NCI-H345 treated with DMSO at 0.1 percent for 48 hours (cell line): ENCODE results near the gene CMTM1.

ENCODE experiments used
- DNase-seq: peaks from one replicate; lab custom pipeline; 2025; ENCODE audit not compliant: unreplicated experiment; lab: John Stamatoyannopoulos, UW

CMTM1 gene, protein sequence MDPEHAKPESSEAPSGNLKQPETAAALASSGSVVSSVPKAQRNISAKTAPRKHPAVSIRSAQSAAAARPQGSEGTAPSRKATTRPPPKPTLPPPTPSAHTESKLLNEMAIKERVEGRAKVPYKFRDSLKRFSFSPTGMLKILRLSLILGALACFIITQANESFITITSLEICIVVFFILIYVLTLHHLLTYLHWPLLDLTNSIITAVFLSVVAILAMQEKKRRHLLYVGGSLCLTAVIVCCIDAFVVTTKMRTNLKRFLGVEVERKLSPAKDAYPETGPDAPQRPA

DNA sequence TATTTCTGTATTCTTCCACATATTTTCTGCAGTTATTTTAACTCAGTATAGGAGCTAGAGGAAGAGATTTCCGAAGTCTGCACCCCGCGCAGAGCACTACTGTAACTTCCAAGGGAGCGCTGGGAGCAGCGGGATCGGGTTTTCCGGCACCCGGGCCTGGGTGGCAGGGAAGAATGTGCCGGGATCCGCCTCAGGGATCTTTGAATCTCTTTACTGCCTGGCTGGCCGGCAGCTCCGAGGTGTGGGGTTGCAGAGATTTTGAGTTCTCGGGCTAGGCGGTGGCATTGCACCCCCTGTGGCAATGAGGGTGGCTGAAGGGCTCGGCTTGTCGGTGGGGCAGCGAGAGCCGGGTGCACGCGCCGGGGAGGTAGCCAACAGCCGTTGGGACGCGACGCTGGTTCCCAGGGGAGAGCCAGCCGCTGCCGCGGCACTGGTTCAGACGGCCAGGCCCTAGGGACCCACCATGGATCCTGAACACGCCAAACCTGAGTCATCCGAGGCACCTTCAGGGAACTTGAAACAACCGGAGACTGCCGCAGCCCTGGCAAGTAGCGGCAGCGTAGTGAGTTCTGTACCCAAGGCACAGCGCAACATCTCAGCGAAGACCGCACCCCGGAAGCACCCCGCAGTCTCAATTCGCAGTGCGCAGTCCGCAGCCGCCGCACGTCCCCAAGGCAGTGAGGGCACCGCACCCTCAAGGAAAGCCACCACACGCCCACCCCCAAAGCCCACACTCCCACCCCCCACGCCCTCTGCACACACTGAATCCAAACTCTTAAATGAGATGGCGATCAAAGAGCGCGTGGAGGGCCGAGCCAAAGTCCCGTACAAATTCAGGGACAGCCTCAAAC lies at the start of gene CMTM1:
TSS of gene CMTM1 (plus strand) at position 389 of the 851 bp plus-strand sequence. CDS start at position 464, 75 bp downstream.
- no peak for DNase-seq

DNA sequence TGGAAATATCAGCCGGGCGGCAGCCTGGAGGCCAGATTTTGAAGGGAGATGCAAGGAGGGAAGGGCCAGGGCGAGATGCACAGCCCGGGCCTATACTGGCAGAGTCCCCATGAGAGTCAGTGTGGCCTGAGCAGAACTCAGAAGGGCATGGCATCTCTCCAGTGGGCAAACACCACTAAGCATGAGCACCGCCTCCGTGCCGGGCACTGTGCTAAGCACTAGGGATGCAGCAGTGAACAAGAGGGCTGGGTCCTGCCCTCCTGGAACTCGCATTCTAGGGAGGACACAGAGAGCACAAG lies 49.8 kb upstream of the CMTM1 start:
- DNase-seq, result no peak

DNA sequence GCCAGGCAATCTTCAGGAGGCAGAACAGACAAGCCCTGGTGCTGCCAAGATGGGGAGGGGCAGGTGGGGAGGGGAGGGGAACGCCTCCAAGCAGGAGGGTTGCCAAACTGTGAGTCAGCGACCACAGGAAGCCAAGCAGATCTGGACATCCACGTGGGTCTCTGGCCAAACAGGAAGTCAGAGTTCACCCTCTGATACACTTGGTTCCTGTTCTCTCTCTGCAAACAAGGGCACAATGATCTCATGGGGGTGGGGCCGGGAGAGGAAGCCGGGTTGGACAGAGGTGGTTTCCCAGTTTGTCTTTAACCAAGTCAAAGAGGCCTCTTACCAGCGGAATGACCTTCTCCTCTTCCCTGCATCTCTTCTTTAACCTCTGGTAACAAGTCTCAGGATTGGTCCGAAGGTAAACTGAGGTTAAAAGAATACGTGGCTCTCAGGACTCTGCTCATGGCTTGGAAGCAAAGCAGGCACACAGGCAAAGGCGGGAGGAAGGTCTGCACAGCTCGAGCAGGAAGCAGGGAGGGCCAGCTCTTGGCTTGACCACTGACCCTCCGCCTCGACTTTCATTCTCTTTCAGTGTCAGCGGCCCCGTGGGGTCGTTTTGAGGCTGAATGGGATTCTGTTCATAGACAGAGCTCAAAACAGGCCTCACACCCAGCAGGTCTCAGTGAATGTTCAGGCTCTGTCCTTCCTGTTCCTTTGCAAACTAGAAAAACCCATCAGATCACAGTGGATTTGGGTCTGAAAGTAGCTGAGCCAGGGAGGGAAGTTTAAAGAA lies 49.2 kb upstream of the CMTM1 start:
- no peak for DNase-seq

DNA sequence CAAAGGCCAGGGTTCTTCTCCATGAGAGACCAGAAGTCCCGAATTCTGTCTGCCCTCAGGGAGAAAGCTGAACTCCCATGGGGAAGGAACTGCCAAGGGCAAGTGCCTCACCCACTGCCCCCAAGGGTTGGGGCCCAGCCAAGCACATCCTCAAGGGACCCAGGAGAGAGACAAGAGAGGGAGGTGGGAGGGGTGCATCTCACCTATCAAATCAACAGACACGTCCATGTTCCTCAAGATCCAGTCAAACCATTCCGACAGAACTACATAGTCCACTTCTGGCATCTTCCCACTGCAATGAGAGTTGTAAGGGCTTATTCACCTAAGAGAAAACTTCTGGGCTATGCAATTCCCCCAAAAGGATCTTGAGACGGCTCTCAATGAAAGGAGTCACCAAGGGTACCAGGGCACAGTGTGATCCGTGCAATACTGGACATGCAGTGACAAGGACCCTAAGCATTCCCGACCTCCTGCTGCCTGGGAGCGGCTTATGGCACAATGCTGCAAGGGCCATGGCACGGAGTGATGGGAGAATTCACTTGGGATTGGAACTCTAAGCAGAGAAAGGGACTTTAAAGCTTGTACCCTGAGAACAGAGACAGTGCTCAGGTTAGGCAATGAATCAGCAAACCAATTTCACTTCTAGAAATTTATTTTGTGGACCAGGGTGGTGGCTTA lies 48.5 kb upstream of the CMTM1 start:
- no peak for DNase-seq

DNA sequence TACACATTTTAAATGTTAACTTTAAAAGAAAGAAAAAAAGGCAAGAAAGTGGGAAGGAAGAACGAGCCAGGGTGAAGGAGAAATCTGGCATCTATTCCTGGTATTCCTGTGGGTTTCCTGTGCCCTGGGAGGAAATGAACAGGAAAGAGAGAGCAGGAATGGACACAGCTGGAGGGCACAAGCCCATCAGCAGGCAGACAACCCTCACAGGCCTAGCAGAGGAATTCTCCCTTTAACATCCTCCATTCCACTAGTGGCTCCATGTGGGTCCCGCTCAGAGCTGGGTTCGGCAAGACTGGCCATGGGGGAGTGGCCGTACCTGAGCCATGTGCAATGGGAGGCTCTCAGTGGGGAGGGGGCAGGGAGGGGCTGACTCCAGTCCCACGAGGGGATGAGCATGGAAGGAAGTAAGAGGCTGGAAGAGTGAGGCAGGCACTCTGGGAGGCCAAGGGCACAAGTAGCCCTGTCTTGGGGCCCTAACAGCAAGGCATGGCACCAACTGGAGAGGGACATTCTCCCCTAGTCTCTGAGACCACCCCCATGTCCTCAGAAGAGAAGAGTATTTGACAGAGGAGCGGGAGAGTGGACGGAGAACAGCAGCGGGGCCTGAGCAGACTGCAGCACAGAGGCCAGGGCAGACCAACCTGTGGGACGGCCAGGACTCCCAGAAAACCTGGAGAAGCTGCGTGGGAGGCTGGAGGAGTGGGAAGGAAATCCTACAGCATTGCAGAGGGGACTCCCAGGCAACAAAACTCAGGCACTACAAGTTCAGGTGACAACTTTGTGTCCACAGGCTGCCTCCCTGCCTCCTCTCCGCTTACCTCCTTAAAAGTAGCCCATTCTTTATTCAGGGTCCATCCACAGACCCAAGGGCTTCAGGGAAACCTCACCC lies 46.5 kb upstream of the CMTM1 start:
- no peak for DNase-seq

DNA sequence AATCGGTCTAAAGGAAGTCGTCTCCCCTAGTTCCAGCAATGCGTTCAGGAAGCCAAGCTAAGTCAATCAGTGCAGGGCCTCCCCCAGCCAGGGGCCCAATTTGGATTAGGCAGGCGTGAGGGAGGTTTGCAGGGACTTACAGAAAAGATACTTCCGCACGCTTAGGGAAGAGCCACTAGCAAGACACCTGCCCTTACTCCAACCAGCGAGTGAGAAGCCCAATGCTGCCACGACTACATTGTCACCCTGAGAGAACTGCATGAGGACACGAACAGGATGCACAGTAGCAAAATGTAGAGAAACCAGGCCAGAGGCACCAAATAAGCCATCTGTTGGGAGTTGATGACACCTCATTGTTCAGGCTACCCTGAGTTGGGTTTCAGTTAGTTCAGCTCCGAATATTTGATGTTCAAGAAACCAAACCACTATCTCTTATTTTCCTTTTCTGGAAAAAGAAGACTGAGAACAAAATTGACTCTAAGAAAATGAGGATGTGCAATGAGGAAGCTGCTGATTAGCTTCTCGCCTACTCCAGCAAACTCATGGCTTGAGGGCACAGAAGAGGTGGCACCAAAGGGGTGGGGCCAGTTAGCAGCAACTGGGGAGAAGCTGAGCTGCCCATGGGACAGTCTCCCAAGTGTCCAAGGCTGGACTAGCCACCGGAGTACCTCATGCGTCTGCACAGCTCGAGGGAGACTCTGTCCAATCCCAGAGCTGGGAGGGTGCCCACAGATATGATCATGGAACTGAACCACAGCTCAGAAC lies 45.7 kb upstream of the CMTM1 start:
- no peak for DNase-seq

DNA sequence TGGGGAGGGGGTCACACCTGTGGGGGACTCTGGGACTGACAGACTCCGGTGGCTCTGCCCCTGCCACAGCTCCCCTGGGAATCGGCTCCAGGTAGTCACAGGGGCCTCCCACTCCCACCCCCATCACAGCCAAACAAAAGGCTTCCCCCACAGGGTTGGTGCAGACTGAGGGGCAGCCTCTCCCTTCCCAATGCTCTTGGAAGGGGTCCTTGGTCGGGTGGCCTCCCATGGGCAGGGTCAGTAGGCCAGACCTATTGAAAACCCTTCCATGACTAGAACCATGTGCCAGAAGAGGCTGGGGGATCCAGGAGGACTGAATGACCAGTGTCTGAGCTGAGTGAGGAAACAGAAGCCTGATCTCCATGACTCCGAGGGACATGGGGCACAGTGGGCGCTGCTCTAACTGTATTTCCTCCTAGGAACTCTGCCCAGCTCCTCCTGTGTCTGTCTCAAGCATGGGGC lies 45.0 kb upstream of the CMTM1 start:
- DNase-seq, result no peak

DNA sequence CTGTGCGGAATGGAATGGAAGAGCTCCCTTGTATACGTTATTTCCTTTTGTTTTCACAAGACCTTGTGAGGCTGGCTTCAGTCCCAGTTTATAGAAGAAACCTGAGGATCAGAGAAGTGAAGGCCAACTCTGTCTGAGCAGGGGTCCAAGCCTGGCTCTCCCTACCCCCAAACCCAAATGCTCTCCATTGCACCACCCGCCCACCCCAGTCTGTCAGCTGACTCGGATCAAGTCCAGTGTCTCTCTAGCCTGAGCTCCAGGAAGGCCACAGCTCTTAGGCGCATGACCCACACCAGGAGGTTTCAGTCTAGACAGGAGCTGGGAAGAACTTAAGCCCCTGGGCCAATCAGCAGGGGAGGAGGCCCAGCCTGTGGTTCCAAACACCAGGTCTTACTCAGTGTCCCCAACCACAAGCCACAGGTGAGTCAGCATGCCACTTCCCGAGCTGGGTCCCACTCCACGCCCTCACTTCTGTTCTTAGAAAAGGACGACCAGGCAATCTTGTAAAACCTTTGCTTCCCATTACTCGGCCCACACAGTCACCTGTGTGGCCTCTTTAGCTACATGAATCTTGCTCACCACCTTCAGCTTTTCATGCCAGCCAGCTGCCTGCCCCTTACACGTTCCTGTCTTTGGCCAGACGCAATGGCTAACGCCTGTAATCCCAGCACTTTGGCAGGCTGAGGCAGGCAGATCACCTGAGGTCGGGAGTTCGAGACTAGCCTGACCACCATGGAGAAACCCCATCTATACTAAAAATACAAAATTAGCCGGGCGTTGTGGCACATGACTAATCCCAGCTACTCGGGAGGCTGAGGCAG lies 44.1 kb upstream of the CMTM1 start:
- DNase-seq, result no peak

DNA sequence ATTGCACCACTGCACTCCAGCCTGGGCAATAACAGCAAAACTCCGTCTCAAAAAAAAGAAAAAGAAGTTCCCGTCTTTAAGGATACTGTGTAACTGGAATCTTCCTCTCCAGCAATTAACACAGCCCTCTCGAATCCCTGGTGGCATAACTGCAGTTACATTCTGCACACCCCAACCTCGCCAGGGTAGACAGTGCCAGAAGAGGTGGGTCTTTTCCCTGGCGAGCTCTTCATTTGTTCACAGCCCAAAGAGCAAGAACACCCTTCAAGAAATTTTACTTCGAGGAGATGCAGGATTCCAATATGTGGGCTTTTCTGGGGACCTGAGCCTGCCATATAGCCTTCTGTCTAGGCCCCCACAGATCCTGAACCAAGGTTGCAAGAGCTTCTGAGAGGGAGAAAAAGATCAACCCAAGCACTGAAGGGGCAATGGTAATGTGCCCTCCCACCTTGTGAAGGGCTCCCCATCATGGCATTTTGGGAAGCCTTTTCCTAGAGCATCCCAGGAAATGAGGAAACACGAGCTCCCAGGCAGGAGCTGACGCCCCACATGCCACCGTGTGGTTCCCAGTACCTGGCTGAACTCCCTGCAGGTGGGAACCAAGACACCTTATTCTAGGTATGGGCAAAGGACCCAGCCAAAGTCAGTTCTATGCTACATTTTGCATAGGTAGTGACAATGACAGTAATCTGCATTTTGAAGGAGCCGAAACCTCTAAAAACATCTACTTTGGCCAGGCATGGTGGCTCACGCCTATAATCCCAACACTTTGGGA lies 43.2 kb upstream of the CMTM1 start:
- DNase-seq, result no peak

DNA sequence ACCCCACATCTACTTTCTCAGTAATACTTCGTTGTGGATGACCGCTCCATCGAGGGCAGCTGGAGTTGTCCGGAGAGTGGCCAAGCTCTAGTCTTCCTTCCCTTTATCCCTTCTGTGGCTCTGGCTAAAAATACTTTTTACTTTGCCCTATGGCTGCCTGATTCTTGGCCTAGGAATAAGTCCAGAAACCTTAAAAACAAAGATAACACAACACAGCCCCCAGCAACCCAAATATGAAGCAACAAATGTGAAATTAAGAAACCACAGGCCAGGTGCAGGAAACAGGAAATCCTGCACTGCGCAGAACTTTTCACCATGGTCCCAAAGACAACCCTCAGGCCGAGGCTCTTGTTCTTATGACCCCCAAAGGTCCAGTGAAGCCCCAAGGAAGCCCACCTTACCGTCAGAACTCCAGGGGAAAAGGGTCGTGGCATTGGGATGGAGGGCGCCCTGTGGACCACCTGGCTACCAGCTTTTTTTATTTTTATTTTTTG lies 42.3 kb upstream of the CMTM1 start:
- DNase-seq, result no peak

DNA sequence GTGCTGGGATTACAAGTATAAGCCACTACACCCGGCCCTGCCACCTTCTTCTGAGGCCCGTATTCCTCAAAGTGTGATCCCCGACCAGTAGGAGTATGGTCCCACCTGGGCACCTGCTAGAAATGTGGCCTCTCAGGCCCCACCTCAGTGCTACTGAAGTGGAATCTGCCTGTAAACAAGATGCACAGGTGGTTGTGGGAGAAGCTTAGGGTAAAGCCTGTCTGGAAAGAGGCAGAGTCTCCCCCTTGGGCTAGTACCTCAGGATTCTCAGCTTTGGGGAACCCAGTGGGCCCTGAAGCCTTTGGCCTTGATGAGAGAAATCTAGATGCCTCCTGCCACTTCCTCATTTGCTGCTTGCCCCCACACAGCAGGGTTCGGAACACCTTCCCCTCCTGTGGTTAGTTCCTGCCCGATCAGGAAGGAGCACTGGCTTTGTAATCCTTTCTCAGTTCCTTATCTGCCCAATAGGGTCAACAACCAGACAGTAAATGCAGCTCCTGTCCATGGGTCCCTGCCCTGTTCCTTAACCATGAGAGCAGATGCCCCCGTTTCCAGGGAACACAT lies 41.6 kb upstream of the CMTM1 start:
- no peak for DNase-seq

DNA sequence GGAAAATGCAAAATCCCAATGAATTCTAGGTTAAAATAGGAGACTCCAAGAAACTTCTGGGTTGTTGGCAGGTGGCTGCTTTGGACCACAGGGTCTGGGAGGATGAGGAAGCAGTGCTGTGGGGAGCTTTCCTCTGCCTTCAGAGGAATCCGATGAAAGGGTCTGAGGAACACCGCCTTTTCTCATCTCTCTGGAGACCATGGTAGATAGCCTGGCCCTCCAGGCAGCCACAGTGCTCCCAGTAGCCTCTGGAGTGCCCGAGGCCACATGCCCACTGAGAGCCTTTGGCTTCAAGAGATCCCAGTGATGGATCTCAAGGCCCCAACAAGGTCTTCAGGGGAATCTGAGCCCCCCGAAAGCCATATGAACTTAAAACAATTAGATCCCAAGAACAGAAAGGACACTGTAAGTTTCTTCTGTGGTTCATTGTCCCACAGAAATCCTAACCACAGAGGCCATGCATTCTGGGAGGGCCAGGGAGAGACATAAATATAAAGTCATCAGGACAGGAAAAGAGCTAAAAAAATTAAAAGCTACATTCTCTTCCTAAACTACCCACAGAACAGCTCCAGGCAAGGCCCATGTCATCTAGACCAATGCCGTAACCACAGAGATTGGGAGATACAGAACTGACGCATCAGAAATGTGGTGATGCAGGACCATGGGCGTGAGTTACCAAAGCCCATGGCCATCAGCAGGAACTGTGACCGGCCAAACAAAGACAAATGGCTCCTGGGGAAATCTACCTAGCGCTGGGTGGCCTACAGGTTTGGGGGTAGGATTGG lies 40.7 kb upstream of the CMTM1 start:
- DNase-seq, result no peak

DNA sequence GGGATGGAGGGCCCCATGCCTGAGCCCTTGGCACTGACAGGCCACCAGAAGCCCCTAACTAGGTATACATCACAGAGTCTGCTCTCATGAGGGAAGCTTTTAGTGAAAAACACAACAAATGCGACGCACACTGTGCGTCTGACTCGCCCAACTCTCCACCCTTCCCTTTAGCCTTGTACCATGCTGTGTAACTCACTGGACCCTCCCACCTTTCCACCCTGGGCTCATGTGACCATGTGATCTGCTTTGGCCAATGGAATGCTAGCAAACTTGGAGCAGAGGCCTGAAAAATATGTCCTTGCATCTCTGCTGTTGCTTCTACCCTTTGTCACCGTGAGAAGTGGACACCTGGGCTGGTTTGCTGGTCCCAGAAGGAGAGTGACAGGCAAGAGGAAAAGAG lies 37.9 kb upstream of the CMTM1 start:
- DNase-seq, result no peak

DNA sequence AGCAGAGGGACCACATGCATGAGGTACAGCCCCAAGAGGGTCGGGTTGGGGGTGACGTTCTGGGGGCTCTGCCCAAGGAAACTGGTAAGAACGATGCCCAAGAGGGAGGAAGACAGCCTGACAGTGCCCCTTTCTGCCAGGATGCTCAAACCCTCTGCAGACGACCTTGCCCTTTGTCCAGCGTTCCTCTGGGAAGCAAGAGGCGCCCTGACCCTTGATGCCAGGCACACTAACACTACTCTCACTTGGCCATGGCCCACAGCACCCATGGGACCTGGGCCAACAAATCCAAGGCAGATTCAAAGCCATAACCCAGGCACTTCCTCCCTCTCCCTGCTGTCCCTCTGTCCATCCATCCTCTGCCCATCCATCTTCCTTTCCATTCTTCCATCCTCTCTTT lies 36.8 kb upstream of the CMTM1 start:
- no peak for DNase-seq

DNA sequence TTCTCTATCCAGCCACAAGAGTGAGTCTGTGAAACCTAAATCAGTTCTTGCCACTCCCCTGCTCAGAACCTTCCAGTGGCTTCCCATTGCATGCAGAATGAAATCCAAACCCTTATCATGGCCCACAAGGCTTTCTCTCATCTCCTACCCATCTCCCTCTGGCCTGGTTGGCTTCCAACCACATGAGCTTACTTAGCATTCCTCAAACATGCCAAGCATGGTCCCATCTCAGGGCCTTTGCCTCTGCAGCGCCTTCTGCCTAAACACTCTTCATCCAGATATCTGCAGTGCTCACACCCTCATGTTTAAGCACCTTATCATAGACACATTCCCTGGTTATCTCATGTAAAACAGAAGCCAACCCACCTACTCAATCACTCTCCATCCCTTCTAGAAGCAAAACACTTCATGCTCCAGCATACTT lies 31.9 kb upstream of the CMTM1 start:
- DNase-seq, result no peak

DNA sequence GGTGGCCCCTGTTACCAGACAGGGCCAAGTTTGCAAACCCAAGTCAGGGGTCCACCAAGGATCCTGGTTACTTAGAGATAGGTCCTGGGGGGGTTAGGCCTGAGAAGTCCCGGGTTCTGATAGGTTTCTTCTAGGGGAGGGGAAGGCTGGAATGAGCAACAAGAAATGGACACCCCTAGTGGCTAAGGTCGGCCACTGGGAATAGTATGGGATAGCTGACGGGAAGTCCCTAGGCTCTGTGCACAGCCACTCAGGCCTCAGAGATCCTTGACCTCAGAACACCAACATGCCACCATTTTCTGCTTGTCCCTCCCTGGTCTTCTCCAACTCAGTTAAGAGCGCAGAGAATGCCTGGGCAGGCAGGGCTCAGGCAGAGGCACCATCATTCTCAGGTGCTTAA lies 29.7 kb upstream of the CMTM1 start:
- no peak for DNase-seq

DNA sequence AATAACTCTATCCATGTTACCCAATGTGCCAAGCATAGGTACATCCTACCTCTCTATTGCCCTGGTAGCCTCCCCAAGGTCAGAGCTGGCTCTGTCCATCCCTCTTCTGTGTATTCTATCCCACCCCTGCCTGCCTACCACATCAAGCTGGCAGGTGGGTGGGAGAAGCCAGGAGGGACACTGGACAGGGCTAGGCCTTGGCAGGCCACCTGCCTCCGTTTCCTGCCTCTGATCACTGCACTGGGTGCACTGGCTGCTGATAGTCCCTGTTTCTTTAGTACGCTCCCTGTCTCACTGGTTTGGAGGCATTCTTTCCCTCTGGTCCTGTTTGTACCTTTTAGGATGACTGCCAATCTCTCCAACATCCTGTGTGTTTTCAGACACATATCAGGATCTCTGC lies 29.0 kb upstream of the CMTM1 start:
- no peak for DNase-seq
